ENCODE data around the gene CDK5.

CDK5 gene

DNA sequence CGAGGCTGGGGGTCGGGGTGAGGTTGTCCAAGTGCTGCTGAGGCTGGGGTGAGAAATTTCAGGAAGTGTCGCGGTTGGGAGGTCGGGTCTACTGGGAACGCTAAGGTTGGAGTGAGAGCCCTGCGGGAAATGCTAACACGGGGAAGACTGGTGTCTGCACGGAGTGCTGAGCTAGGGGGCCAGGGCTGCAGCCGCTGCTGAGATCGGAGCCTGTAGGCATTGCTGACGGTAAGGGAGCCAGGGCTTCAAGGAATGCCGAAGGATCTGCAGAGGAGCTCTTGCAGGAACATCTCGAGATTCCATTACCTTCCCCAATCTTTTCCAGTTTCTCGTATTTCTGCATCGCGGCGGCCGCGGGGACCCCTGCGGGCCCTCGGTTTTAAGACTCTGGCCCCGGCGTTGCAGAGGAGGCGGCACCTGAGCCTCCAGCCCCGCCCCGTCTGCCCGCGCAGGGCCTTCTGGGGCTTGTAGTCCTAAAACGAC is at the start of gene CDK5:
CDK5 (minus strand) TSS at position 392 of the 483 bp plus-strand sequence; CDS start at position 343, 49 bp downstream.
- TF ChIP-seq CTCF (IDR thresholded peaks at IDR 0.05), result no peak

DNA sequence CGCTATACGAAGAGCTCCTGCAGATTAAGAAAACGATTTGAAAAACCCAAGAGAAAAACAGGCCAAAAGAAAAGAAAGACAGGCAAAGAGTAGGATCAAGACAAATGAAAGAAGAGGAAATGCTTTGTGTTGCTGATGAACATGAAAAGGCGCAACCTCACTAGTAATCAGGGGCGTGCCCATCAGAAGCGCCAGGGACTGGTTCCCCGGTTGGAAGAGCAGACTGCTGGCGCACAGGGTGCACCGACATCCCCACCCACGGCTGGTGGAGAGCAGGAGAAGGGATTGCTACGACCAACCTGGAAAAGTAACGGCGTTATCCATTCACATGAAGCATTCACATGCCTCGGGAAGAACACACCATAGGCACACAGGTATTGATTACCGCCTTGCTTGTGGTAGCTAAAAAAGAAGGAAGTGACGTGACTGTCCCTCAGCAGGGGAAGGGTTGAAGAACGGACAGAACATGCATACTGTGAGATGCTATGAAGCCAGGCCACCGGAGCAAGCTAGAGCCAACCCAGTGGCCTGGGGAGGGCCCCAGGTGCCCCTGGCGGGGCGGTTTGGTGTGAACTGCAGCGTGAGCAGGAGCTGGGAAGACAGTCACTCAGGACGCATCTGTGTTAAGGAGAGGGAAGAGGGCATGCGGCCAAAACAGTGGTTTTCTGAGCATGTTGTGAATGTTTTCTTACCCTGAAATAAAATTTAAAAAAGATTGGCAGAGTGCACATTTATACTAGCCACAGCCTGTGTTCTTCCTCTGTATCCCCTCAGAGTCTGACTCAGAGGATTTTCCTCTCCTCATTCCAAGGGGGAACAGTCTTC is 46.9 kb upstream of the CDK5 start:
- no peak for TF ChIP-seq CTCF (IDR thresholded peaks at IDR 0.05)

DNA sequence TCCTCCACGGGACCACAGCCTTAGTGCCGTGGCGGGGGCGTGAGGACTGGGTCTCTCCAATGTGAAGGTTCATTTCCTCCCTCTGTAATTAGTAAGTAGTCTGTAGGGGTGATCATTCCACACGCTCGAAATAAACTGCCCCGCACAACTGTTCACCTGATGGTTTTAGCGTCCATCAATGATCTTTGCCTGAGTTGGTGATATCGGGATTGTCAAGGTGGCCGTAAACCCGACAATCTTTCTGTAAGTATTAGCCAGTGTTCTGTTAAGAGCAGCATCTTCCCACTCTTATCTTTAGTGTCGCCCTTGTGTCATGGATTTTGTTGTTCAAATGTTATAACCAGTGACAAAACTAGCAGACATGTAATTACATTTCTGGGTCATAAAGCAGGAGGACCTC is 46.3 kb upstream of the CDK5 start:
- TF ChIP-seq CTCF (IDR thresholded peaks at IDR 0.05), result no peak

GRCh38 chr7:151102991-151103390 is 45.3 kb upstream of the CDK5 start:
- no peak for TF ChIP-seq CTCF (IDR thresholded peaks at IDR 0.05)

DNA sequence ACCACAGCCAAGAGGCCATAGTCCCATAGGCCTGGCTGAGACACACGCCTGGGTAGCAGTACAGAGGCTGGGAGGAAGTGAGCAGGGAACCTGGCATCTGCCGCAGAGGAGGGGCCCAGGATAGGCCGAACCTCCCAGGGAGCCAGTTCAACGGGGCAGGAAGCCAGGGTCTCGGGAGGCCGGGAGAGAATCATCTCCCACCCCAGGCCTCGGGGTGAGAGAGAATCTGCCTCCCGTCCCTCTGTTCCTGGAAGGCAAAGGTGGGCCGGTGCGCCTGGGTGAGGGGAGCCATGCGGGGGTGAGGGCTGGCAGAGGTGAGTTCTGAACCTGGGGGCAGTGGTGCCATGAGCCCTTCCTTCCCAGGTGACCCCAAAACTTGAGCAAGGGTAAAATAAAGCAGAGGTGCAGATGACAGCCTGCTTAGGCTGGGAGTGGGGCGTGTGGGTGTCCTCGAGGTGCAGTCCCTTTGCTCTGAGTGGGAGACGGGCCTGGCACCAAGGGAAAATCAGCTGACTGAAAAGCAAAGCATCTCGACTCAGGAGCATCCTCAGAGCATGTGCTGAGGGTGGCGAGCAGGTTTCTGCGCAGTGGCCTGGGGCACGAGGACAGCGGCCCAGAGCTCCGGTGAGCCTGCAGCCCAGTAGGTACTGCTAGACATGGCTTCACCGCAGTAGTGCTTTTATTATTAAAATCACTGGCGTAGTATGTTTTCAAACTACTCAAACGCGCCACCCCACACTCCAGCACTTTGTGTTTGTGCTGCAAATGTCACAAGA is 44.1 kb upstream of the CDK5 start:
- TF ChIP-seq CTCF (IDR thresholded peaks at IDR 0.05), result no peak

DNA sequence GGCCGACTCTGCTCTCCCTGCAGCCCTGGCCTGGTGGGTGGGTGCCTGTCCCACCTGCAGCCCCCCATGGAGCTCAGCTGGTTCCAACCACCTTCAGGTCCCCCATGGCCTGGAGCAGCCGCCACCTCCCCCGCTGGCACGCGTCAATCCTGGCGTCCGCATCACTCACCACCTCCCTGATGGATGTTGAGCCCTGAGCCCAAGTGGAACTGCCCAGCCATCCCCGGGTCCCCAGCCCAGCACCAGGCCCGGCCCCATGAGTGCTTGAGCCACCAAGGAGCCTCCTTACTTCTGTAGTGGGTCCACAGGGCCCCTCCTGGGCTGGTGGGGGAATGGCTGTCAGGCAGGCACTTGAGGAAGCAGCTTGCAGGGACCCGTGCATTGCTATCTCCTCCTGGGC is 43.2 kb upstream of the CDK5 start:
- no peak for TF ChIP-seq CTCF (IDR thresholded peaks at IDR 0.05)

DNA sequence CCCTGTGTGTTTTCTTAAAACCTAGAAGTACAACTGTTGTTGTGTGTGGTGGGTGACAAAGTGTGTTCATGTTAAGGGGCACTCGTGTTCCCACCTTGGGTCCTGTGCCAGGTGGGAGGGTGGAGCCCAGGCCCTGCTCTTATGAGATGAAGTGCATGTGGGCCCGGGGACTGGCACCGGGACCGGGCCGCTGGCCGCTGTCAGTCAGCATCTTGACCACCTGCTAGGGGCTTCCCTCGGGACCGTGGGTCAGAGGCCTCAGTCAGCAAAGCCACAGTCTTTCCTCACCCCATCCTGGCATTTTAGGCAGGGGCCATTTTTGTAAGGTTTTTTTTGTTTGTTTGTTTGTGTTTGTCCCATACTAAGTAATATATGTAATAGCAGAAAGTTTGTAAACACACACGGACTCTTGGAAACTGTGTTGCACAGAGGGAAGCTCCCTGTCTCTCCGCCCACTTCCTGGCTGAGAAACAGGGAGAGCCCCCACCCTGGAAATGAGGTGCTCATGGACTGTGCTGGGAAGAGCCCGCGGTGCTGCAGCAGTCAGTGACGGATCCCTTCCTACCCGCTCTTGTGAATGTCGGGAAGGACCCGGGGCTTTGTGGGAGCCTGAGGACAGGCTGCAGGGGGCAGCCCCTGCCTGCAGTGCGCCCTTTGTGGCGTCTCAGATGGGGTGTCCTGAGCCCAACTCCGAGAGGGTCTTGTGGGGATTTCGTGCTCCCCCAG is 42.0 kb upstream of the CDK5 start:
- no peak for TF ChIP-seq CTCF (IDR thresholded peaks at IDR 0.05)

Measured in LNCAP (cell line).